GM12865 (cell line): Measurements from ENCODE around the gene SIKE1.
"Not testable (repeated sequence)": the region's sequence is repeated elsewhere in the genome, so short reads cannot be mapped to it uniquely, and the experiment has no call there.

Experiments used
- DNase-seq: peaks from one replicate; pipeline ENCODE4 v3.0.0; 2010; ENCODE audit warnings: low read depth
- H3K4me3 ChIP-seq: 2 replicates; pipeline ENCODE4 v1.5.1; 2011; ENCODE audit warnings: mild to moderate bottlenecking, low read depth, low read length, control low read depth
- TF ChIP-seq, protein P1 (sequence below): IDR thresholded peaks from 2 replicates; pipeline ENCODE4 v1.5.1; 2011; ENCODE audit warnings: low read length, control low read depth, low read depth, inconsistent platforms; ENCODE audit not compliant: insufficient read depth; ENCODE audit errors: missing control alignments

SIKE1 gene

DNA sequence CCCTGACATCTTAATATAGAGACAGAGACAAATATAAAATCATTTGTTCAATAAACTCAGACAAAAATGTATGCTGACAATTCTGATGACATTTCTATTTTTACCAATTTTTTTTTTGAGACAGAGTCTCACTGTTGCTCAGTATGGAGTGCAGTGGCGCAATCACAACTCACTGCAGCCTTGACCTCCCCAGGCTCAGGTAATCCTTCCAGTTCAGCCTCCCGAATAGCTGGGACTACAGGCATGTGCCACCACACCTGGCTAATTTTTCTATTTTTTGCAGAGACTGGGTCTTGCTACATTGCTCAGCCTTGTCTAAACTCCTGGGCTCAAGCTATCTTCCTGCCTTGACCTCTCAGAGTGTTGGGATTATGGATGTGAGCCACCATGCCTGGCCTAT is 13.6 kb upstream of the SIKE1 start:
- no peak for DNase-seq
- H3K4me3 ChIP-seq, result no peak overlapping the region
- TF ChIP-seq, protein P1, sequence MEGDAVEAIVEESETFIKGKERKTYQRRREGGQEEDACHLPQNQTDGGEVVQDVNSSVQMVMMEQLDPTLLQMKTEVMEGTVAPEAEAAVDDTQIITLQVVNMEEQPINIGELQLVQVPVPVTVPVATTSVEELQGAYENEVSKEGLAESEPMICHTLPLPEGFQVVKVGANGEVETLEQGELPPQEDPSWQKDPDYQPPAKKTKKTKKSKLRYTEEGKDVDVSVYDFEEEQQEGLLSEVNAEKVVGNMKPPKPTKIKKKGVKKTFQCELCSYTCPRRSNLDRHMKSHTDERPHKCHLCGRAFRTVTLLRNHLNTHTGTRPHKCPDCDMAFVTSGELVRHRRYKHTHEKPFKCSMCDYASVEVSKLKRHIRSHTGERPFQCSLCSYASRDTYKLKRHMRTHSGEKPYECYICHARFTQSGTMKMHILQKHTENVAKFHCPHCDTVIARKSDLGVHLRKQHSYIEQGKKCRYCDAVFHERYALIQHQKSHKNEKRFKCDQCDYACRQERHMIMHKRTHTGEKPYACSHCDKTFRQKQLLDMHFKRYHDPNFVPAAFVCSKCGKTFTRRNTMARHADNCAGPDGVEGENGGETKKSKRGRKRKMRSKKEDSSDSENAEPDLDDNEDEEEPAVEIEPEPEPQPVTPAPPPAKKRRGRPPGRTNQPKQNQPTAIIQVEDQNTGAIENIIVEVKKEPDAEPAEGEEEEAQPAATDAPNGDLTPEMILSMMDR, result no peak

GRCh38 chr1:114790581-114790980 is 10.1 kb upstream of the SIKE1 start:
- not testable (repeated sequence) for H3K4me3 ChIP-seq

GRCh38 chr1:114786440-114786839 is 6.0 kb upstream of the SIKE1 start:
- not testable (repeated sequence) for DNase-seq, H3K4me3 ChIP-seq

More at GRCh38 chr1:114790581-114790980, 10.1 kb upstream of the SIKE1 start:
- not testable (repeated sequence) for DNase-seq

DNA sequence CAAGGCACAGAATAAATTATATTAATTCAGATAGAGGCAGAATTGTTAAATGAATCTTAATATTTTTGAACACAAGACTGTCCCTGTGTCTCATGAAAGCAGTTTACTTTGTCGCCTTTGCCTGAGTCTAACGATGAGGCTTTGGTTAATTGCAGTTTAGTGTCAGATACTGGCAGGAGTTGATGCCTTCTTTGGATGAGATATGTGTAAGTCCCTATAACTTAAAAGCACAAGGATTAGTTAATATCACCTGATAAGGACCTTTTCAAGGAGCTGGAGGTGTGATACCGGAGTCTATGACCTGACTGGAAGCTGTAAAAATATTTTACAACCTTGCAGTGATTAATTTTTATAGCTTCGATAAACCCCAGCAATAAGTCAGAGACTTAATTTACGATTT is 2.0 kb upstream of the SIKE1 start:
- no peak for DNase-seq
- TF ChIP-seq, protein P1, result no peak
- no peak overlapping the region for H3K4me3 ChIP-seq

GRCh38 chr1:114779722-114780121 is 763 bp downstream of the SIKE1 start:
- H3K4me3 ChIP-seq, result peak overlapping the region; percentile 98
- TF ChIP-seq, protein P1, result no peak
- DNase-seq, result no peak

DNA sequence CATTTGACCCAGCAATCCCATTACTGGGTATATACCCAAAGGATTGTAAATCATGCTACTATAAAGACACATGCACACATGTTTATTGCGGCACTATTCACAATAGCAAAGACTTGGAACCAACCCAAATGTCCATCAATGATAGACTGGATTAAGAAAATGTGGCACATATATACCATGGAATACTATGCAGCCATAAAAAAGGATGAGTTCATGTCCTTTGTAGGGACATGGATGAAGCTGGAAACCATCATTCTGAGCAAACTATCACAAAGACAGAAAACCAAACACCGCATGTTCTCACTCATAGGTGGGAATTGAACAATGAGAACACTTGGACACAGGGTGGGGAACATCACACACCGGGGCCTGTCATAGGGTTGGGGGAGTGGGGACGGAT is 3.8 kb downstream of the SIKE1 start:
- not testable (repeated sequence) for H3K4me3 ChIP-seq, DNase-seq

DNA sequence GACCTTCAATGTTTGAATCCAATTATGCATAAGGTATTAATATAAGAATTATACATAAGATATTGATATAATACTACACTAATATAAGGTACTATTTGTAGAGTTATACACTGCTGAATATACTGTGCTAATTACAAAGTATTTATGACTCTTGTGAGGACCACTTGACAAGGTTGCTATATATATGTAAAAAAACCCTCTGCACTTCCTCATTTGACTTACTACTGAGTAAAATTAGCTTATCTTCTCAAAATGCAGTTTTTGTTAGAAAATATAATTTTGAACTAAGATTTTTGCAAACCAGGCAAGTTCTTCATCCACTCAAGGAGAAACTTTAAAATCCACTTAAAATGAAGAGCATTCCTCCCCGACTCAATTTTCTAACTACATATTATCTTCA is 8.5 kb downstream of the SIKE1 start:
- DNase-seq, result no peak
- no peak overlapping the region for H3K4me3 ChIP-seq
- TF ChIP-seq, protein P1, result no peak

DNA sequence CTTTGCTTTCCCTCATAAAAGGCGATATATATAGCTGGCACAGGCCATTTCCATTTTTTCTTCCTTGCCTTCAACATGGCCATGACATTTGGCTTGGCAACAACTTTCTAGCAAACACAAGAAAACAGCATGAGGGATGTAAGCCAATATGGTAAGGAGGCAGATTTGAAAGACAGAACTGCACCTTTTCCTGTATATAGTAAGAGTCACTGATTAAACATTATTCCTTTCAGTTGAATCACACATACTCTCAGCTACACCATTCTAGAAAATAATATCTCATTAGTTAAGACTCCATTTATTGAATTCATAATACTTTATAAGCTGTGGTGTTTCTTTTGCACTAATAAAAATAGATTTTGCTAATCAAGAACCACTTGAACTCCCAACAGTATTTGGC is 9.5 kb downstream of the SIKE1 start:
- DNase-seq, result no peak
- TF ChIP-seq, protein P1, result no peak
- no peak overlapping the region for H3K4me3 ChIP-seq

DNA sequence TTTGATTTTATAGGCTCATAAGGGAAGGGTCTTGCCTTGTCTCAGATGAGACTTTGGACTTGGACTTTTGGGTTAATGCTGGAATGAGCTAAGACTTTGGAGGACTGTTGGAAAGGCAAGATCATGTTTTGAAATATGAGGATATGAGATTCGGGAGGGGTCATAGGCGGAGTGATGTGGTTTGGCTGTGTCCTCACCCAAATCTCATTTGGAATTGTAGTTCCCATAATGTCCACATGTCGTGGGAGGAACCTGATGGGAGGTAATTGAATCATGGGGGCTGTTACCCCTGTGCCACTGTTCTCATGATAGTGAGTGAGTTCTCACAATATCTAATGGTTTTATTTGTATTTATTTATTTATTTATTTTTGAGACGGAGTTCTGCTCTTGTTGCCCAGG is 15.8 kb downstream of the SIKE1 start:
- TF ChIP-seq, protein P1, result no peak
- no peak for DNase-seq
- H3K4me3 ChIP-seq, result no peak overlapping the region
